GM10248 (cell line): Measurements from ENCODE around the gene ACAN.

Source experiments
- CTCF ChIA-PET: fragments of 300-600 bp; sonication (Branson Sonifier 250); formaldehyde crosslinking; extraction: SDS; loops from one replicate; lab custom pipeline; 2021; ENCODE audit warnings: antibody characterized with exemption; lab: Yijun Ruan, JAX
- POLR2A ChIA-PET: fragments of 350-650 bp; sonication (Branson Sonifier 250); formaldehyde crosslinking; extraction: SDS; loops from one replicate; lab custom pipeline; 2020; ENCODE audit warnings: antibody characterized with exemption; lab: Yijun Ruan, JAX
- DNase-seq: peaks from one replicate; pipeline ENCODE4 v3.0.0; 2012; ENCODE audit errors: extremely low spot score
- TF ChIP-seq, protein P1 (sequence below): IDR thresholded peaks from 2 replicates; pipeline ENCODE4 v1.5.1; 2012; ENCODE audit warnings: mild to moderate bottlenecking, low read depth; ENCODE audit errors: extremely low read depth, missing control alignments, control extremely low read depth

ACAN gene

DNA sequence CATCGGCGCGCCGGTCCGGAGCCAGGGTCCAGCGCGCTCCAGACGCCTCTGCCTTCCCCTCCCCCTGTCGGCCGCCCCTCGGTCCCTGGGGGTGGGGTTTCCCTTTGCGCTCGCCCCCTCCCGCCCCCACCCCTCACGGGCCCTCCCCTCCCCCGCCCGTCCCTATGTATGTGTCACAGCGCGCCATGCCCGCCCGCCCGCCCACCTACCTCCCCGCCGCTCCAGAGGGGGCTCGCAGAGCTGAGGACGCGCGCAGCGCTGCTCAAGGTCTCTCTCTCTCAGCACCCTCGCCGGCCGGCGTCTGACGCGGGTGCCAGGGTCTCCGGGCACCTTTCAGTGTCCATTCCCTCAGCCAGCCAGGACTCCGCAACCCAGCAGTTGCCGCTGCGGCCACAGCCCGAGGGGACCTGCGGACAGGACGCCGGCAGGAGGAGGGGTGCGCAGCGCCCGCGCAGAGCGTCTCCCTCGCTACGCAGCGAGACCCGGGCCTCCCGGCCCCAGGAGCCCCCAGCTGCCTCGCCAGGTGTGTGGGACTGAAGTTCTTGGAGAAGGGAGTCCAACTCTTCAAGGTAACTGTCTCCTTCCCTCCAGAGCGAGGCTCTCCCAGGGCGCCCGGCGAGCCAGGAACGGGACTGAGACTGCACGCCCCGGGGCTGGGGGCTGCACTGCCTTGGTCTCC is at the start of gene ACAN:
Gene ACAN (plus strand): TSS at position 196 of the 679 bp plus-strand sequence. CDS start 32,771 bp downstream, outside the sequence.
- ChIA-PET CTCF (interaction anchor here (1.1 kb wide), 1 partner anchor 10 kb away, joined by 3 read pairs; no protein-coding TSS in a partner anchor), POLR2A (no interaction called here)
- TF ChIP-seq, protein P1, sequence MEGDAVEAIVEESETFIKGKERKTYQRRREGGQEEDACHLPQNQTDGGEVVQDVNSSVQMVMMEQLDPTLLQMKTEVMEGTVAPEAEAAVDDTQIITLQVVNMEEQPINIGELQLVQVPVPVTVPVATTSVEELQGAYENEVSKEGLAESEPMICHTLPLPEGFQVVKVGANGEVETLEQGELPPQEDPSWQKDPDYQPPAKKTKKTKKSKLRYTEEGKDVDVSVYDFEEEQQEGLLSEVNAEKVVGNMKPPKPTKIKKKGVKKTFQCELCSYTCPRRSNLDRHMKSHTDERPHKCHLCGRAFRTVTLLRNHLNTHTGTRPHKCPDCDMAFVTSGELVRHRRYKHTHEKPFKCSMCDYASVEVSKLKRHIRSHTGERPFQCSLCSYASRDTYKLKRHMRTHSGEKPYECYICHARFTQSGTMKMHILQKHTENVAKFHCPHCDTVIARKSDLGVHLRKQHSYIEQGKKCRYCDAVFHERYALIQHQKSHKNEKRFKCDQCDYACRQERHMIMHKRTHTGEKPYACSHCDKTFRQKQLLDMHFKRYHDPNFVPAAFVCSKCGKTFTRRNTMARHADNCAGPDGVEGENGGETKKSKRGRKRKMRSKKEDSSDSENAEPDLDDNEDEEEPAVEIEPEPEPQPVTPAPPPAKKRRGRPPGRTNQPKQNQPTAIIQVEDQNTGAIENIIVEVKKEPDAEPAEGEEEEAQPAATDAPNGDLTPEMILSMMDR: no peak

DNA sequence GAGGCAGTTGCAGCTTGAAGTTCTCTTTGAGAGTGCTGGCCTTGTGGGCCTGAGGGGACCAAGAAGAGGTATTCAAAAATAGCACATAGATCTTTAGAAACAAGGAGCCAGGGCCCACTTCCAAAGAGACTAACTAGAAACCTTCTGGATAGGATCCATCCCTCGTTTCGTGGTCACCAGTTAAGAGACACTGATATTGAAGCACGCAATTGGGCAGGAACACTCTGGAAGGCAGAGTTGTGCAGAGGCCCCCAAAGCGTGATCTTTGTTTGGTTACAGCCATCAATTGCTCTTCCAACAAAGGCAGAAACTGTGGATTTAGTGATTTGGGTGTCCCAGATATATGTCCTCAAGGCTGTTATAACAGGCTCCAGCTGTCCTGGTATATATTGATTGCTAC is 46.7 kb upstream of the ACAN start:
- CTCF ChIA-PET: no interaction called here
- DNase-seq: no peak
- TF ChIP-seq, protein P1: no peak
- POLR2A ChIA-PET: no interaction called here

More for the DNA sequence above, at the start of gene ACAN:
- no peak for DNase-seq

DNA sequence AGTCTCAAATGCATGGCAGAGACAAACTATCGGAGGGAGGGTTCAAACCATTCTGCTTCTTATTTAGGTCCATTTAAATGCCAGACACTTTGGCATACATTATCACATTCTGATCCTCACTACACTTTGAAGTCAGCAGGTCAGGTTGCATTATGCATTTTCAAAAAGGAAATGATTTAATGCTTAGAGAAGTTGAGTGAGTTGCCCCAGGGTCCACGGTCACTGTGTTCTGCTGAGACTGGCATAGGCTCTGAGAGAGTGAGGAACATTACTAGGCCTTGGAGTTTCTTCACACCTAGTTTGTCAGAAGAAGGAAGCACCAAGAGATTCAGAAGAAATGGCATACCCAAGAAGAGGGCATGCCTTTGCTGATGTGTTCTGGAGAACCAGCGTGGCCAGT is 46.3 kb upstream of the ACAN start:
- POLR2A ChIA-PET: no interaction called here
- DNase-seq: no peak
- CTCF ChIA-PET: no interaction called here
- TF ChIP-seq, protein P1: no peak

DNA sequence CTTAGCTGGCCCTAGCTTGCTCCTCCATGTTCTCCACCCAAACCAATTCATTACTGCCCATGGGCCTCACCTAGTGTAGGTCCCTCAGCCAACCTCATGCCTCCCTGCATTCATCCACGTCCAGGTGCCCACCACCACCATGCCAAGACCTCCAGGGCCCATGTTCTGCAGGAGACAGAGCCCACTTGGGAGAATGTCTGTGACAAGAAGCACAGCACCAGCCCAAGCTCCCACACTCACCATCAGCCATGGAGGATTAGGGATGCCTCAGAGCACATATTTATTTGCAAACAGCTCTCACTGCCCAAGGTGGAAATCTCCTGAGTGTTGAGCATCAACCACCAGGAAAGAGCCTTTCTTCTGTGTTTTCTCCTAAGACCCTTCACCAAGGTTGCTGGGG is 43.4 kb upstream of the ACAN start:
- no peak for DNase-seq
- CTCF ChIA-PET: interaction anchor here (0.6 kb wide), 1 partner anchor 152 kb away, joined by 3 read pairs; no protein-coding TSS in a partner anchor
- TF ChIP-seq, protein P1: no peak
- POLR2A ChIA-PET: no interaction called here

DNA sequence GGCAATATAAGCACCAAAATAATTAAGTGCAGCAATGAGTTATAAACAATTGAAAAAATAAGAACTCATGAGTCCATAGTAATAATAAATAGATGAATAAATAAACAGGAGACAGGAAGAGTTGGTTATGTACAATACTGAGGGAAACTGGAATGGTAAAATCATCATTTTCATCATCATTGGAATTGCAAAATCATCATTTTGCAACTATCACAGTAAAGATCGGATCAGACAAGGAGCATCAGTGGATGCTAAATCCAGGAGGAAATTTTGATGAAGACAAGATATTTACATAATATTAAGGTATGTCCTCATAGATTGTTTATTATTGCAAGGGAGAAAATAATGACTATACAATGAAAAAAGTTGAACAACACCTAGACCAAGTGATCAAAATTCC is 38.8 kb upstream of the ACAN start:
- CTCF ChIA-PET: no interaction called here
- TF ChIP-seq, protein P1: no peak
- POLR2A ChIA-PET: no interaction called here
- DNase-seq: no peak

DNA sequence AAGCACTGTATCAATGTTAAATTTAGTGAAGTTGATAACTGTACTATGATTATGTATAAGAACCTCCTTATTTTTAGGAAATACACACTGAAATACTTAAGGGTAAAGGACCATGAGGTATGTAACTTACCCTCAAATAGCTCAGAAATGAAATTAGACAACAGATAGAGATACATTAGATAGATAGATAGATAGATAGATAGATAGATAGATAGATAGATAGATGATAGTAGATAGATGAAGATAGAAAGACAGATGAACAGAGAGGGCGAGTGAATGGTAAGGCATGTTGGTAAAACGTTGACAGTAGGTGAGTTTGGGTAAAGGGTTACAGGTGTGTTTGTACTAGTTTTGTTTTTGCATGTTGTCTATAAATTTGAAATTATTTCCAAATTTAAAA is 38.0 kb upstream of the ACAN start:
- TF ChIP-seq, protein P1: no peak
- ChIA-PET POLR2A (no interaction called here), CTCF (no interaction called here)
- no peak for DNase-seq
